Measurements from ENCODE around the gene WDR54. TPM values are rescaled to one million over a fixed set of nuclear protein-coding genes. Genes with fewer than 3 reads are reported as not detected.
"Not testable (repeated sequence)": the region's sequence is repeated elsewhere in the genome, so short reads cannot be mapped to it uniquely, and the experiment has no call there.

WDR54 gene
- total RNA-seq, 1 experiment from 2014 or later = 68.1 TPM

DNA sequence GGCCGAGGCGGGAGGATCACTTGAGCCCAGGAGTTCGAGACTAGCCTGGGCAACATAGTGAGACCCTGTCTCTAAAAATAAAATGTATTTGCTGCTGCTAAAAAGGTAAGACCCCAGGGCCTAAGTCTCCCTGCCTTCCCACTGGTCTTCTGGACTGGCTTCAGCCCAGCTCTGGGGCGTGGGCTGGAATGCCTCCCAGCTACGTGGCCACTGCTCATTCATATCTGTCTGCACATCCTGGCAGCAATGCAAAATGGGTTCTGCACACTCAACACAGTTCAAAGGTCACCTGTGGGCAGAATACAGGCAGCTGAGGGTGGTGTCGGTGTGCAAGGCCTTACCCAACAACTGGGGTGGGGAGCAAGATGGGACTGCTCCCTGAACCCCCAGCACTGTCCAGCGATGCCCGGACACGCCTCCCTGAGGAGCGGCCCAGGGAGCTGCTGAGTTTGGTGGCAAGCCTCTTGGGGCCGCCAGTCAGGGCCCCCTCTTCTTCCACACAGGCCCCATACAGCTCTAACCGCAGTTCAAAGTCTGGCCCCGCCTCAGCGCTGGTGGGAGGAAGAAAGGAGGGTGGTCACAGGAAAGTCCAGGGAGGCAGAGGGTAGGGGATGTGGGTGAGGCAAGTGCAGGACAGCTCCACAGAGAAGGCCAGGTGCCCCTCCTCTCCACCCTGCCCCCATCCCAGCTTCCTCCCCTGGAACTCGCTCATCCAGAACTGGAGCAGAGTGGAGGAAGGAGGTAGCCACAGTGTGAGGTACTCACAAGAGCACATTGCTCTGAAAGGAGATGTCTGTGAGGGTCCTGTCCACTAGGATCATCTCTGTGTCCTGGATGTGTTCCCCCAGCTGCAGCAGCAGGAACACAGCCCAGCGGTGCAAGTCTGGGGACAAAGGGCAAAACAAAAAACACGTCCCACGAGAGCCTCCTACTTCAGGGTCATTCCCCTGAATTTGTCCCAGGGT lies 8.2 kb downstream of the WDR54 start:
- DNase-seq (ENCODE audit: low read depth) = no peak

DNA sequence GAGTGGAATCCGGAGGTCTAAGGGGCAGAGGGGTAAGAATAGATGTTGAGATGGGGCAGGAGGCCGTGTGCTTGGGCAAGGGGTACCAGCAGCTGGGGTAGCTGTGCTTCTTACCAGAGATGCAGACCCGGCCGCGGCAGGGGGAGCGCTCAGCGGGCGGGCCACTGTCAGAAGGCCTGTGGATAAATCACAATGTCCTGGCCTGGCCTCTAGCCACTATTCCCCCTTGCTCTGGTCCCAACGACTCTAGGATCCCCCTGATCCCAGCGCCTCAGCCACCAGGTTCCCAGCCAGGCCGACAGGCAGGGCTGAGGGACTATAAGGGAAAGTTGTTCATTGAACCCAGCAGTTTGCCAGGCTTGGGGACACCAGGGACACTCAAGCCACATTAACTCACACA lies 9.0 kb downstream of the WDR54 start:
- no peak for DNase-seq (ENCODE audit: low read depth)

DNA sequence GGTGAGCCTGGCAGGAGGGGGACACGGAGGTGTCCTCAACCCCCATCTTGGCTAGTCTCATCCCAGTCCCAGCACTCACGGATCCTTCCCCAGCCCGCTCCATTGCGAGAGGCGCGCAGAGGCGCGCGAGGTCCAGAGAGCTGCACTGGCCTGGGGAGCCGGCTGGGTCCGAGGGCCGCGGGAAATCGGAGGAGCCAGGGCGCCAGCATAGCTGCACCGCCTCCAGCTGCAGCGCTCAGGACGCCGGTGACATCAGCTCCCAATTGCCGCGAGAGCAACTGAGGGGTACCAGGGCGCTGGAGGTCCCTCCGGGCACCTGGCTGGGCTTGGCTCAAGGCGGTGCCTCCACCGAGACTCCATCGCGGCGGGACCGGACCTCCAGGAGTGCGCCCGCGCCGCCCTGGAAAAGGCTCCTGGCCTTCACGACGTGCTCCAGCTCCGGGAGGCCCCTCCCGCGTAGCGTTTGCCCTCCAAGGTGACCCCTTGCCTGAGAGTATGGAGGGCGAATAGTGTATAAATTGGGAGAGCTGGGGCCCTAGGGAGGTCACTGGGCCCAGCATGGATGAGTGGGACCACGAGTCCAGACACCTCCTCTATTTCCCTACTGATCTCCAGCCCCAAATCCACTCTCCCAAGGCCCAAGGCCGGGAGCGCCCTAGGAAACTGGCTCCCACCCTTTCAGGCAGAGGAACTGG lies 14.7 kb downstream of the WDR54 start:
- DNase-seq (ENCODE audit: low read depth) = no peak

DNA sequence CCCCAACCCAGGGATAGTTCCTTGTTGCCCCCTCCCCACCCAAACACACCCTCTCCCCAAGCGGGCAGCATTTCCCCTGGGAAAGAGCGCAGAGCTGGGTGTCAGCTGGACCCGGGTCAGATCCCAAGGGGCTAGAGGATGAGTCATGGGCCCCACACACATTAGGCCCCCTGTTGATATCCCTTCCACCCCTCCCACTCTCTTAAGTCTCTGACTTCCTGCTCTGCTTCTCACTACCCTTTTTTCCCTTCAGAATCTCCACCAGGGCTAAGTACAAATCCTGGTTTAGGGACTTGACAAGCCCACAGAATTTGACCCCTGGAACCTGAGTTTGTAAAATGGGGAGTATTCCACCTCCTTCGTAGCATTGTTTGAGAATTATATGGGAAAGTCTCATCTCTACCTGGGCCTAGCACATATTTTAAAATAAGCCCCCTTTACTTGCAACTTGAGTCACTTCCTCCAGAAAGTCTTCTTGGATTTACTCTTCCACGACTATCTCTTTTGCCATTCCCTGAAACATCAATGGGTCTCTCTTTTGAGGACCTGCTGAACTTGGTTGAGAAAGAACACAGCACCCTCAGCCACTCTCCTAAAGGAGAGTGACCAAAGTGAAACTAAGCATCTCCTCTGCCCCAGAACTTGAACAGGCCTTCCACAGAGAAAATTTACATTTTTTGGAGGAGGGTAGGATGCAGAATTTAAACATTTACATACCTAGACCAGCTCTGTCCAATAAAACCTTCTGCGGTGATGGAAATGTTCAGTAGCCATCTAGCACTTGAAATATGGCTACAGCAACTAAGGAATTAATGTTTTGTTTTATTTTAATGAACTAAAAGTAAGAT lies 15.5 kb downstream of the WDR54 start:
- no peak for DNase-seq (ENCODE audit: low read depth)

DNA sequence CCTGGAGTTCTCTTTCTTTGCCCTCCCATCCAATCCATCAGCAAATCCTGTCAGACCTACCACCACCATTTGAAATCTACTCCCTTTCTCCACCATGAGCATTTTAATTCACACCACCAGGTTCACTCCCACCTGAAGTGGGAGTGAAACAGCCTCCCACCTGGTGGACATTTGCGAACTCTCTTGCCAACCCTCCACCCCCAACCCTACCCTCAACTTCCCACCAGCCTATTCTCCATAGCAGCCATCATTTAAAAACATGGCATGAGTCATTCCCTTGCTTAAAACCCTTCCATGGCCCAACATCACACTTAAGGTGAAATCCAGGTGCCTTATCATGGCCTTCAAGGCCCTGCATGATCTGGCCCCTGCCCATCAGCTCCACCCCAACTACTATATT lies 16.7 kb downstream of the WDR54 start:
- DNase-seq (ENCODE audit: low read depth) = no peak

DNA sequence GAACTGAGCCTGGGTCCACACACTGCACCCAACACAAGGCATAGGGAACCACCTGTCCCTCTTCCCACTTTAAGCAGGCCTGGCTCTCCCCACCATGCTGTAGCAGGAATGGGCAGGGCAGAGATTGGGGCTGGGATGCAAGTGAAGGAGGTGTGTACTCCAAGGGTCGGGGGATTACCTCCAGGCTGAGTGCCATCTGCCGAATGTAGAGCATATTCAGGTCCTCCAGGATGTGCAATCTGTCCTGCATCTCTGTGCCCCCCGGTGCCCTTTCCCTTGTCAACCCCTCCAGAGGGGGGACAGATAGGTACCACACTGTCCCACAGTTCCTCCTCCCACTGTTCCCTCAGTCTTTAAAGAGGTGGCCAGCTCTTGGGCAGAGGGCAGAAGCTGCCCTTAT lies 17.8 kb downstream of the WDR54 start:
- DNase-seq (ENCODE audit: low read depth) = no peak

DNA sequence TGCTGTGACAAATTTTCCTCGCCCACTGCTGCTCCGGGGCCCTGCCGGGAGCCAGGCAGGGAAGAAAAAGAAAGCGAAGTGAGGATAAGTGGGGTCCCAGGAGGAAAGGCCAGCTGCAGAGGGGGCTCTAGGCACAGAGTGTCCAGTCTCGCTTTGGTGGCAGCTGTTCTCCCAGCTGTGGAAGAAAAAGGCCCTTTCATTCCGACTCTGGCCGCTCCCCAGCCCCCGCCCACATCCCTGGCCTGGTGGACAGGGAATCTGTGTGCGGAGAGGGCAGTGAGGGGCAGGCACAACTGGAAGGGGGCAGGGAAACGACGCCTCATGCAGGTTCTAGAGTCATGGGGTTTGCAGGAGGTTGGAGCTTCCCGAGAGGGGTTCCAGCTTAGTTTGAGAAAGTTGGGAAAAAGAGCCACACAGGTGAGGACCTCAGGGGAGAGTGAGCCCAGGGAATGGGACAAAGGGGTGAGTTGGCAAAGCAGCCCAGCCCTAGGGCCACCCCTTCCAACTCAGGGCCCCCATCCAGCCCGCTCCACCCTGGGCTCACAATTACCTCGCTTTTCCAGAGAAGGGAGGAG lies 18.4 kb downstream of the WDR54 start:
- peak; percentile 44 for DNase-seq (ENCODE audit: low read depth)

DNA sequence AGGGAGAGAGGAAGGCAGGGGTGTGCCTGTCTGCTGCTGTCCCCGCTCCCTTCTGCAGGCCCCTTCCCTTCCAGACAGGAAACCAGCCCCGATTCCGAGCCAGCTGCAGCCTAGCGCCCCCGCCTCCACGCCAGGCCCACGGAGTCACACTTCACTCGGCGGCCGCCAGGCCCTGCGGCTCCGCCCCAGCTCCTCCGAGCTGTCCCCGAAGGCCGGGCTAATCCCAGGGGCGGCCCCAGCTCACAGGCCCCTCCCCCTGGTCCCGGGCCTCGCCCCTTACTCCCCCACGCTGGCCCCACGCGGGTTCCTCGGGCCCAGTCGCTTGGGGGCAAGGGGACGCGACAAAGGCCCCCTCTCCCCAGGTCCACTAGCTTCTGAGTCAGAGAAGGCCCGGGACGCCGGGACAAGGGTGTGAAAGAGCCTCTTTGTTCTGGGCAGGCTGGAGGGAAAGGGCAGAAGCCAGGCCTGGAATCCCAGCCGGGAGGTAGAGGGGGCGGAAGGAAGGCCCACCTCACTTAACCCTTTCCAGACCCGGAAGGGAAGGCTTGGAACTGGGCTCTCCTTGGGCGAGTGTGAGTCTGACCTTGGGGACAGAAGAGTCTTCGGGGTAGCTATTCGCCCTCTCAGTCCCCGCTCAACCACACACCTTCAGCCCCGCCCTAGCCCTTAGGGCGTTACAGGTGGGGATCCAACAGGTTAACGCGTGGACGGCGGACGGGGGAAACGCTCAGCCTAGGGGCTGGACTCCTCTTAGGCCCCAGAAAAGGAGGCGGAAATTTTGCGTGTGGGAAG lies 19.0 kb downstream of the WDR54 start:
- DNase-seq (ENCODE audit: low read depth) = peak; percentile 85

DNA sequence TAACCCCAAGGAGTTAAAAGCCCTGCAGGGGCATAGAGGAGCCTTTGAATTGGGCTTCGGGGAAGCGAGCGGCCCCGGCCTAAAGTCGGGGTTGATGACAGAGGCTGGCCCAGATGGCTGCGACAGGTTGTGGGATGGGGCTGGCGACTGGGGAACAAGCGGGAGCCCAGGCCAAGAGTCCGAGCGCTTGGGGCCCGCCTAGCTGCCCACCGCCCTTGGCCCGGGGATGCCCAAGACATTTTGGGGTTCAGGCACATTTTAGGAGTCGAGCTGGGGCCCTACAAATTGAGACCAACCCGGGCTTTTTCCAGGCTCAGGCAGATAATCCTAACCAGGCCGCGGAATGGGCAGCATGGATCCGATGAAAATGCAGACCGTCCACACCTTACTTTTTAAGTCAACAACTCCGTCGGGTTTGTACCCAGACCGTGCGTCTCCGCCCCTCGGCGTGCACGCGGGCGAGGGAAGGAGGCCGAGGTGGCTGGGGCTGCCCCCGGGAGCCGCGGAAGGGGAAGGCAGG lies 19.7 kb downstream of the WDR54 start:
- DNase-seq (ENCODE audit: low read depth) = no peak

DNA sequence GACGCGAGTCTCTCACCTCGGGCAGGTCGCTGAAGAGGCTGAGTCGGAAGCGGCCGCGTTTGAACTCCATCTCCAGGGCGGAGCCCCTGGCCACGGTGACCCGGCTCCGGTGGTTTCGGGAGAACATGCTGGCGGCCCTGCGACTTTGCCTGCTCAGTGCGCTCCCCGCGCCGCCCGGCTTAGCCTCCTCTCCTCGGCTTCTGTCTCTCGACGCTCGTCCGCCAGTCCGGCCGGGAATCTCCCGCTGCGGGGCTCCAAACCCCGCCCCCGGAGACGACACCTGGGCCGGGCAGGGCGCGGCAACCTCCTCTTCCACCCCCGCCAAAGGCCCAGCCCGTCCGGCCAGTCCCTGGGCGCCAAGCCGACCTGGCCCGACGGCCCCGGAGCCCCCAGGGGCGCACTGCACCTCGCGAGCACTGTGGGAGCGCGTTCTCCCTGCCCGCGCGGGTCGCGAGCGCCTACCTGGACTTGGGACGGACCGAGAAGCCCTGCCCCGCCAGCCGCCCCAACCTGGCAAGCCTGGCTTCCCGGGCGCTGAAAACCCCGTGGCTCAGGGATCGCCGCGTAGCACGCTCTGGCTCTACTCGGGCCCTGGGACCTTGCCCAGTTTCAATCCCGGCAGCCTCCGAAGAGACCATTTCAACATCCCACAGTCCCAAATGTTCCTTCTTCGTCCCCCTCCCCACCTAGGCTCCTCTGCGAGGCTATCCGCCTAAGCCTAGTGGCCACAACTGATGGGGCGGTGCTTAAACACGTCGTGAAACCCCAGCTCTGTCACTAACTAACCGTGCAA lies 20.4 kb downstream of the WDR54 start, which contains the start of gene RTKN:
Gene RTKN, minus strand, starts transcription at position 248 of the 793 bp plus-strand sequence. Its CDS starts 121 bp downstream, at position 127.
- no peak for DNase-seq (ENCODE audit: low read depth)

DNA sequence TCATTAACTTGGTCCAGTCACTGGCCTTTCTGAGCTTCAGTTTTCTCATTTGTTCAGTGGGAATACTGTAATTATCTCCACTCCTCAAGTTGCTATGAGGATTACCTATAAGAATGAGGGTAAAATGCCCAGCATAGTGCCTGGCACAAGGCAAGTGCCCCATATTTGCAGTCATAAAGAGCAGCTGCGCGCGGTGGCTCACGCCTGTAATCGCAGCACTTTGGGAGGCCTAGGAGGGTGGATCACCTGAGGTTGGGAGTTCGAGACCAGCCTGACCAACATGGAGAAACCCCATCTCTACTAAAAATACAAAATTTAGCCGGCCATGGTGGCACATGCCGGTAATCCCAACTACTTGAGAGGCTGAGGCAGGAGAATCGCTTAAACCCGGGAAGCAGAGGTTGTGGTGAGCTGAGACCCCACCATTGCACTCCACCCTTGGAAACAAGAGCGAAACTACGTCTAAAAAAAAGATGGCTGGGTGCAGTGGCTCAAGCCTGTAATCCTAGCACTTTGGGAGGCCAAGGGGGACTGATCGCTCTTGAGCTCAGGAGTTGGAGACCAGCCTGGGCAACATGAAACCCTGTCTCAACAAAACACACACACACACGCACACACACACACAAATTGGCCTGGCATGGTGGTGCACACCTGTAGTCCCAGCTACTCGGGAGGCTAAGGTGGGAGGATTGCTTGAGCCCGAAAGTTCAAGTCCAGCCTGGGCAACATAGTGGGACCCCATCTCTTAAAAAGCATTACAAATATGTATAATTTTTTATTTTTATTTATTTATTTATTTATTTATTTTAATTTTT lies 21.2 kb downstream of the WDR54 start:
- DNase-seq (ENCODE audit: low read depth) = not testable (repeated sequence)

DNA sequence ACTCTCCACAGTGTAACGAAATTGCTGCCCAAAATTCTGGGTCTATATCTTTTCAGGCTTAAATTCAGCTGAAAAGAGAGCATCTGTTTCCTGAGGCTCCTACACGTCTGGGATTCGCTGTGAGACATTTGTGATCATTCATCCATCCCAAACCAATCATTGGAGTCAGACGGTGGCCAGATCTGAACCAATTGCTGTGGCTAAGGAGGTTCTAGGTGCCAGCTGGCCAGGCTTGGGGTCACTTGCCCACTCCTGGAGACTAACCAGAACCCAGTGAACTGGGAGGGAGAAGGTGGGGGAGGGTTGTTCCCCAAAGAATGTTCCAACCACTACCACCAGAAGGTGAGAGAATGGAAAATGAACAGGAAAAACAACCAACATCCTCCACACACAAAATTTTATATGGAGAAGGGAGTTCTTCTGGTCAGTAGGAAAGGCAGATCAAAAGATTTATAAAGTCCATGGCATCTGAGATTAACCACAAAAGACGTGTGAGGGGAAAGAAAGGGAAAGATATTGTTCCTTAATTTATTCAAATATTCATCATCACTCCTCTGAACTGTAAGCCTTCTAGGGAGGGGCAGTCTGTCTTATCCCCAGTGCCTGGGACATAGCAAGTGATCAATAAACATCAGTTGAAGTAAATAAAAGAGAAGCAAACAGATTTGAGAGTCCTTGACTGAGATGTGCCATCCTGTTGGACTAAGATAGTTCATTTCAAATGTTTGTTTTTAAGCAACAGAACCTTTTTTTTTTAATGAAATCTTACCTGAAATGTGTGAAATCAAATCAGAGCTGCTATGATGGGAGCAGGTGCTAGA lies 23.2 kb downstream of the WDR54 start:
- DNase-seq (ENCODE audit: low read depth) = no peak

DNA sequence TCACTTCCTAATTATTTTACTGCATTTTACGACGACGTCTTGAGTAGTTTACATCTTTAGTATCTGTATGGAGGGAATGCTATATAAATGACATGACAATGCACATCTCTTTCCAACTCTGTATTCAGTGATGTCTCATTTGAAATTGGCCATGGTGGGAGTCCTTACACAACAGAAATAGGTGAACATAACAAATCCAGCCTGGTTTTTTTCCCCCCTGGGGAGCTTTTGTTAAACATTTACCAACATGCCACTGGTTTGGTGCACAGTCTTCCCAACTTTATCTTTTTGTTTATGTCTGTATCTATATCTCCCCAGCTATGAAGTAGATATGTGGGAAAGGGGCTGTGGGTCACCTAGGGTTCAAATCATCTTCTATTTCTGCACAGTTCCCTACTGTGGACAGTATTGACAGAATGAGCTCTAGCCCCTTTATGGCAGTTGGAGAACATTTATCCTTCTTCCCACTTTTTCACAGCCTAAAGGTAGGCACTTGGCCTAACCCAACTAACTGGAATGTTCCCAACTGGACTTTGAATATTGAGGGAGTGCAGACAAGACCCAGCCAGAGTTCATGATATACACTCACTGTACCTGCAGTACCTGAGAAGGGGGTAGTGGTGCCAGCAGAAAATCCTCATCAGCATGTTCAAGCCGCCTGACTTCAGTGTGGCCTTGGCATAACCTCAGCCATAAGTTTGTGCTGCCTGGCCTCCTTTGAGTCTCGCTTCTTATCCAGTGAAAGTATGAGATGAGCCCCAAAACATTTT lies 25.9 kb downstream of the WDR54 start:
- DNase-seq (ENCODE audit: low read depth) = no peak

DNA sequence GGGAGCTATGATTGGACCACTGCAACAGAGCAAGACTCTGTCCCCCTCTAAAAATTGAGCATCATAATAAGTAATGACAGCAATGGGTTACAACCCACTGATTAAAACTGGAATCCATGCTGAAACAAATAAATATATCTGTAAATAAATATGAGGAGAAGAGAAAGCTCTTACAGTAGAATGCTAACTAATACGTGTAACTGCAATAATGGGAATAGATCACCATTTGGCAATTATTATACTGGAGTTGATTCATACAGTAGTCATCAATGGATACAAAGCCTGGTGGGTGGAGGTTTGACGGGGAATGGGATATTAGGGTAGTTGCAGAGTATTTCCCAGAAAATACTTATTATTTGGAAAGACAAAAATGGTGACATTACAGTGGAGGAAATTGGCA lies 27.2 kb downstream of the WDR54 start:
- no peak for DNase-seq (ENCODE audit: low read depth)

DNA sequence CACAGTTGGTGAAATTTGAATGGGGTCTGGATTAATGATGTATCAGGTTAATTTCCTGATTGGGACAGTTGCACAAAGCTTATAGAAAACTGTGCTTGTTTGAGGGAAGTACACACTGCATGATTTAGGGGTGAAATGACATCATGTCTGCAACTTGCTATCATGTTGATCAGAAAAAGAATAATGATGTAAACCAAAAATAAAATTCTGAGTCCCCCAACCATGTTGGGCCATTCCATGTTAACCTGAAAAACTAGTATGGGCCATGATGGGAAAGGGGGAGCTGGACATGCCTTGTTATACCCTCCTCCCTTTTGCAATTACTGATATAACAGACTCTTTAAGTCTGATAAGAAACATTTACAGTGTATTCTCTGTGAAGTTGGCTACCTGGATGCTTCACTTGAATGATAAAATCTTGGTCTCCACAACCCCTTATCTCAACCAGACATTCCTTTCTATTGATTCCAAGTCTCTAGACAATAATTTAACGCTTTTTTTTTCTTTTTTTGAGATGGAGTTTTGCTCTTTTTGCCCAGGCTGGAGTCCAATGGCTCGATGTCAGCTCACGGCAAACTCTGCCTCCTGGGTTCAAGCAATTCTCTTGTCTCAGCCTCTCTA lies 29.1 kb downstream of the WDR54 start:
- no peak for DNase-seq (ENCODE audit: low read depth)

DNA sequence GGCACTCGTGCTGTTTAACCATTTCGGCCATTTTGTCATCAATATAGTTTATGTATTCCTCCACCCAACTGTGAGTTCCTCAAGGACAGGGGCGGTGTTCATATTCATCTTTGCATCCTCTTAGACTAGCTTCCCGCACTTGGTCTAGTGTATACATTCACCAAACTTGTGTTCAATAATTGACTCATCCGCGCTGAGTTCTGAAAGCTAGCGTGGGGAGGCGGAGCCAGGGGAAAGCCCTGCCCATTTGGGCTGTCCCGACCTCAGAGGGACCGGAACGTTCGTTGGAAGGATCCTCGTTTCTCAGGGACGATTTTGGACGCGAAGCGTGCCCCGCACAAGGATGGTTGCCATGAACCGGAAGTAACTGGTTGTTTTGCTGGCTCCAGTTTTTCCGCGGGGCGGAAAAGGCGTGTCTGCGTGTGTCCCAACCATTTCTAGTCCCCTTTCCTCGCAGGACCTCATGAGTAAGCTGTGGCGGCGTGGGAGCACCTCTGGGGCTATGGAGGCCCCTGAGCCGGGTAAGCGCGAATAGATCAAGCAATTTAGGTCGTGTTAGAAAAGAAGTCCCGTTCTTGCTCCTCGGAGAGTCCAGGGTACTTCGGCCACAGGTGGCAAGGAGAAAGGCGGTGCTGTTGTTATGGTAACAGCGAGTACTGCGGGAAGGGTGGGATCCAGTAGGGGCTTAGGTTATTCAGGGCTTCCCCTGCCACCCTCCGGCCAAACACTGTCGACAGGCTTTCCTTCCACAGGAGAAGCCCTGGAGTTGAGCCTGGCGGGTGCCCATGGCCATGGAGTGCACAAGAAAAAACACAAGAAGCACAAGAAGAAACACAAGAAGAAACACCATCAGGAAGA lies 33.4 kb downstream of the WDR54 start, which contains the start of gene INO80B:
Gene INO80B, plus strand, starts transcription at position 434 of the 858 bp plus-strand sequence. Its CDS starts 30 bp downstream, at position 464.
- DNase-seq (ENCODE audit: low read depth) = peak; percentile 96
